SH-SY5Y (cell line): ENCODE data around the gene TBC1D10A.

Source experiments
- GATA2 ChIP-seq: IDR thresholded peaks from 2 replicates; pipeline ENCODE4 v1.6.1; 2011; ENCODE audit warnings: mild to moderate bottlenecking, low read depth, low read length
- GATA3 ChIP-seq: IDR thresholded peaks from 2 replicates; pipeline ENCODE4 v1.6.1; 2011; ENCODE audit warnings: low read depth, mild to moderate bottlenecking, low read length, moderate library complexity

TBC1D10A gene

GRCh38 chr22:30332994-30333706, 6.4 kb upstream of the TBC1D10A start:
- TF ChIP-seq GATA3 (no peak), GATA2 (no peak)

DNA sequence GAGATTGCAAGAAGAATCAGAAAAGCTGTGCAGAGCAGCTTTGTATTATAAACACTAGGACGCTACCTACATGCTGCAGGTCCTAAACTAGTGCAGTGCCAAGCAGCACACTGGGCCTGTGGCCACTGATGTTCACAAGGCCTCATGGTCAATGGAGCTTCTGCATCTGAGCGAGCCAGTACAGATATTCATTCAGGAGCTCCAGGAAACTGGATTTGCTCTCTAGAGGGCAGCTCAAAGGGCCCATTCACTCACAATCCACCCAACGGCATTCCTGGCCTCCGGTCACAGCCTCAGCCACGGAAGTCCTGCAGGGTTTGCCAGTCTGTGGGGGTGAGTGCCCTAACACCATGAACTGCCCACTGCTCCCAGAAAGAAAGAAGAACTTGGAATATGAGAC, 5.8 kb upstream of the TBC1D10A start:
- TF ChIP-seq GATA2 (no peak), GATA3 (no peak)

GRCh38 chr22:30328466-30329049, 1.8 kb upstream of the TBC1D10A start:
- no peak for TF ChIP-seq GATA2
- no peak for TF ChIP-seq GATA3

GRCh38 chr22:30327864-30328345, 1.2 kb upstream of the TBC1D10A start:
- no peak for TF ChIP-seq GATA2
- TF ChIP-seq GATA3 = no peak

GRCh38 chr22:30326255-30326705, 461 bp downstream of the TBC1D10A start:
- TF ChIP-seq GATA2 (no peak), GATA3 (no peak)

- TF ChIP-seq GATA3 (no peak), GATA2 (no peak)
These were observed 952 bp downstream of the TBC1D10A start for GRCh38 chr22:30325724-30326254.

DNA sequence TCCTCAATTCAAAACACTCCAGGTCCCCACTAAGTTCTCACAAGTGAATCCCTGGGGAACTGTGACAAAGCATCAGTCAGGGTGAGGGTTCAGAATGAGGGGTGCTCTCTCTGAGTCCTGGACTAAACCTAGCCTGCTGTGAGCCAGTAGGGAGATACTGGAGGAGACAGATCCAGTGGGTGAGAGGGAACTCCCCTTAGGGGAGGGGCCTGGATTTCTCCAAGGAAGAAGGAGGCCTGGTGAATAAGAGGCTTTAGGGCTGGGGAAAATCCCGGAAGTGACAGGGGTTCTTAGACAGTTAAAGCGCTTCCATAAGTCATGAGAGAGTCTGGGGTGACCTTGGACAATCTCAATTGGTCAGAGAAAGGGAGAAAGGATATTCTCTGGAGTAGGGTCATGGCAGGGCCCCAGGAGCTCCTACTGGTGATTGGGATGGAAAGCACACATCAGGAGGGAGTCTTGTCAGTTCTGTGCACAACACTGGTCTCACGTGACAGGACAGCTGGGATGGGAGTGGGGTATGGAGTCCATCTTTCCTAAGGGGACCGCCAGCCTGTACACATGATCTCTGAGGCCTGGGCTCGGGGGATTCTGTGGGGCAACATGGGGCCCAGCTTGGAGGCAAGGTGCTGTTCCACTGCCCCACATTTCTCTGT, 1.5 kb downstream of the TBC1D10A start:
- TF ChIP-seq GATA3 (no peak), GATA2 (no peak)

DNA sequence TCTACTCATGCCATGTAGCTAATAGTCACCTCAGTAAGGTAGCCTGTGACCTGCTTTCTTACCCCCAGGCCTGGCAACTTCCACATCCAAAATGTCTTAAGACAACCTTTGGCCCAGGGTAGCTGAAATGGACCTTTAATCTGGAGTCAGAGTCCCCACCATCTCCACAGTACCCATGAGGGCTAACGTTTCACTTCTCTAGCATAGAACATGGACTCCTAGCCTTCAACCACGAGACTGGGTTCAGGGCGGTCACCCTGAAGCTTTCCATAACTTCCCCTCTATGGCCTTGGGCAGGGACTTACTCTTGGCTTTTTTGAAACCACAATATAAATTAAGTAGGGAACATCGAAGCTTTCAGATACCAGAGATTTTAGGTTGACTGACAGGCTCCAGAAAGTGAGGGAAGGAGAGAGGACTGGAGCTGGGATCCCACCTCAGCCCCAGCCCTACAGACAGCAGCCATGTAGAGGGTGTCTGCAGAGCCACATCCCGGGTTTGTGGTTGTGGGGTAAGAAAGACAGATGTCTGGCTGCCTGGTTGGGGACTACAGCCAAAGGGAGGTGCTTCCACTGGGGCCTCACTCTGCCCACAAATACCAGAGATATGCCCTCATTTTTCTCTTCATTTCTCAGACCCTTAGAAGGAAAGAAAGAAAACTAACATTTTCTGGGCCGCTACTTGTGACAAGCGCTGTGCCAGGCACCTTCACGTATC, 2.6 kb downstream of the TBC1D10A start:
- TF ChIP-seq GATA3 (no peak), GATA2 (no peak)

DNA sequence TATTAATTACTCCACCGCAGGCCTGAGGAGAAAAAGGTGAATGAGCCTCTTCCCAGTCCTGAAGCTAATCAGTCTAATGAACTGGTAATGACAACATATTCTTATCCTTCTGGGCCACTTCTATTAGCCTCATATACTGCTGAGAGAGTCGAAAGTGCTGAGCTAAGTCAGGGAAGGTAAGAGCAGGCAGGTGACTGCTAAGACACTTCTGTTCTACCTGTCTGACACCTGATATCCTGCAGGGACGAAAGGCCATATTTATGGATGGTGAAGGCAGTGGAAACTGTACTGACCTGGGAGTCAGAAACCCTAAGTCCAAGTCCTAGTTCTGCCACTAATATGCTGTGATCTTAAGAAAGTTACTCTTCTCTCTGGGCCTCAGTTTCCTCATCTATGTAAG, 3.5 kb downstream of the TBC1D10A start:
- TF ChIP-seq GATA3 (no peak), GATA2 (no peak)

- TF ChIP-seq GATA3 = no peak
- no peak for TF ChIP-seq GATA2
These were observed 5.3 kb downstream of the TBC1D10A start for GRCh38 chr22:30321461-30321860.

DNA sequence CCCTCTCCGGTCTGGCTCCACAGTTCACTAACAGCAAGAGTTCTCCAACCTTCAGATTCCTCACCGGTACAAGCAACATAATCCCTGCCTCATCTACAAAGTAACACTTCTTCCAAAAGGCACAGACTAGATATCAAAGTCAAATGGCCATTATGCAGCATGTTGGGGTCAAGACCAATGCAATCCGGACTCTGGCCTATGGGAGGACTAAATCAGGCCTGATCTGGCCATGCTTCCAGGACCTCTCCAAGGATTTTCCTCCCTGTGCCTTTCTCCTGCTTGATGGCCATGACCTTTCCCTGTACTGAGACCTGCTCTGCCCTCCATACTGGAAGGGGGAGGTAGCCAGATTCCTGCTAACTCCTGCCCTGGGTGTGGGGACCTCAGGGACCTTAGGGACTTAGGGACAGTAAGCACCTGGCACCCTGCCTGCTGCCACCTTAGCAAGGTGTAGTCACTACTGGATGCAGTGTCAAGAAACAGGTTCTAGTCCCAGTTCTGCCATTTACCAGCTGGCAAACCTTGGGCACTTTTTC, 6.7 kb downstream of the TBC1D10A start:
- no peak for TF ChIP-seq GATA2
- TF ChIP-seq GATA3 = no peak

GRCh38 chr22:30318799-30319419, 7.8 kb downstream of the TBC1D10A start:
- TF ChIP-seq GATA2 (no peak), GATA3 (no peak)

GRCh38 chr22:30317778-30318177, 9.0 kb downstream of the TBC1D10A start:
- TF ChIP-seq GATA3 (no peak), GATA2 (no peak)
